ENCODE data around the gene P2RY2. TPM values are rescaled to one million over a fixed set of nuclear protein-coding genes. Genes with fewer than 3 reads are reported as not detected.

The P2RY2 gene
- total RNA-seq (2022): 0.56 and 1.0 TPM in 2 replicates
- Bru-seq, nascent RNA: percentile 9 among the genes with signal in this experiment
- percentile 12 among the genes with signal in this experiment for BruChase-seq, experiment 1, labeled RNA remaining after a 6-hour chase
- BruChase-seq, experiment 2, labeled RNA remaining after a 2-hour chase: percentile 21 among the genes with signal in this experiment
- long read RNA-seq, partial matches to known transcripts: 0 of 4 reads
- long read RNA-seq, other reads (novel, unspliced or antisense): 1 of 4 reads

- no peaks in the 10 kb centered on the region for H3K36me3 Mint-ChIP-seq (ENCODE audit: insufficient read depth, unreplicated experiment)
- ChIA-PET POLR2A (interaction anchor here (0.6 to 0.7 kb wide), 3 partner anchors 9 to 26 kb away, joined by 3 read pairs; no protein-coding TSS in a partner anchor), CTCF (interaction anchor here (0.6 to 2.2 kb wide), 14 partner anchors 11 to 537 kb away, joined by 3 to 22 read pairs (median 3); no protein-coding TSS in a partner anchor)
- BruUV-seq (replicated peaks): no TSS peak
- H3K9me3 Mint-ChIP-seq (ENCODE audit: unreplicated experiment): no peaks in the 10 kb centered on the region
- intact Hi-C loops (cut with micrococcal nuclease): loop anchor here (2.0 kb wide), 1 partner anchor 23 kb away; no protein-coding TSS in a partner anchor
- peak; percentile 43 for TF ChIP-seq CTCF (IDR thresholded peaks at IDR 0.05; ENCODE audit: unreplicated experiment)
- peaks cover 6% of the 10 kb centered on the region for H3K4me1 Mint-ChIP-seq (ENCODE audit: insufficient read depth, unreplicated experiment)
- peak within 1 kb of the TSS; percentile 73 for H3K4me3 Mint-ChIP-seq (ENCODE audit: unreplicated experiment)
- H3K27me3 Mint-ChIP-seq (ENCODE audit: insufficient read depth, unreplicated experiment): no peaks in the 10 kb centered on the region
- DNase-seq (ENCODE audit: unreplicated experiment): peak; percentile 66
- H3K27ac Mint-ChIP-seq (ENCODE audit: low read depth, unreplicated experiment): no peak within 1 kb of the TSS
Measured at GRCh38 chr11:73218106-73218829, at the start of gene P2RY2. Gene P2RY2, plus strand, starts transcription at chr11:73218281. Its CDS starts 15,879 bp downstream, at chr11:73234160.

- H3K4me3 Mint-ChIP-seq (ENCODE audit: unreplicated experiment): no peak overlapping the region
- TF ChIP-seq CTCF (IDR thresholded peaks at IDR 0.05; ENCODE audit: unreplicated experiment): no peak
- no peaks in the 10 kb centered on the region for H3K9me3 Mint-ChIP-seq (ENCODE audit: unreplicated experiment)
- H3K27me3 Mint-ChIP-seq (ENCODE audit: insufficient read depth, unreplicated experiment): no peaks in the 10 kb centered on the region
- no peak overlapping the region for H3K27ac Mint-ChIP-seq (ENCODE audit: low read depth, unreplicated experiment)
- CTCF ChIA-PET: interaction anchor here (1.0 to 1.8 kb wide), 3 partner anchors 9 to 337 kb away, joined by 4 to 5 read pairs (median 5); no protein-coding TSS in a partner anchor
- no TSS peak for BruUV-seq (replicated peaks)
- no peak for DNase-seq (ENCODE audit: unreplicated experiment)
- intact Hi-C loops (cut with micrococcal nuclease): no loop called here
- no peaks in the 10 kb centered on the region for H3K4me1 Mint-ChIP-seq (ENCODE audit: insufficient read depth, unreplicated experiment)
- no peaks in the 10 kb centered on the region for H3K36me3 Mint-ChIP-seq (ENCODE audit: insufficient read depth, unreplicated experiment)
- POLR2A ChIA-PET: no interaction called here
Measured at GRCh38 chr11:73168925-73169579, 49.0 kb upstream of the P2RY2 start.

- BruUV-seq (replicated peaks): no TSS peak
- TF ChIP-seq CTCF (IDR thresholded peaks at IDR 0.05; ENCODE audit: unreplicated experiment): no peak
- H3K27ac Mint-ChIP-seq (ENCODE audit: low read depth, unreplicated experiment): no peak overlapping the region
- H3K4me1 Mint-ChIP-seq (ENCODE audit: insufficient read depth, unreplicated experiment): no peaks in the 10 kb centered on the region
- no peaks in the 10 kb centered on the region for H3K27me3 Mint-ChIP-seq (ENCODE audit: insufficient read depth, unreplicated experiment)
- ChIA-PET CTCF (interaction anchor here (0.8 to 1.8 kb wide), 2 partner anchors 7 to 38 kb away, joined by 3 to 5 read pairs; no protein-coding TSS in a partner anchor), POLR2A (no interaction called here)
- no peaks in the 10 kb centered on the region for H3K36me3 Mint-ChIP-seq (ENCODE audit: insufficient read depth, unreplicated experiment)
- H3K9me3 Mint-ChIP-seq (ENCODE audit: unreplicated experiment): no peaks in the 10 kb centered on the region
- no peak for DNase-seq (ENCODE audit: unreplicated experiment)
- no peak overlapping the region for H3K4me3 Mint-ChIP-seq (ENCODE audit: unreplicated experiment)
- intact Hi-C loops (cut with micrococcal nuclease): no loop called here
Measured at GRCh38 chr11:73170140-73170539, 47.9 kb upstream of the P2RY2 start.
